ENCODE results near the gene VAV3. TPM values are rescaled to one million over a fixed set of nuclear protein-coding genes. Genes with fewer than 3 reads are reported as not detected.

VAV3 gene
- total RNA-seq, 2 donors from 2014 or later = 6.9 to 7.7 TPM

GRCh38 chr1:107590900-107591622 is 373.9 kb downstream of the VAV3 start:
- Histone ChIP-seq H3K36me3 (no peaks in the 10 kb centered on the region), H3K4me3 (no peak overlapping the region), H3K27ac (no peak overlapping the region), H3K9me3 (no peaks in the 10 kb centered on the region), H3K4me1 (ENCODE audit: control insufficient read depth in 1 of 2, low read depth in 2 of 2) (no peaks in the 10 kb centered on the region), H3K27me3 (replicated peaks; ENCODE audit: insufficient read depth) (no peaks in the 10 kb centered on the region)
- ATAC-seq (ENCODE audit: insufficient number of reproducible peaks, low FRiP score, low read depth) (no peak), DNase-seq (ENCODE audit: low spot score) (no peak)
- TF ChIP-seq CTCF (IDR thresholded peaks at IDR 0.05) = no peak

- DNase-seq (ENCODE audit: low spot score) = no peak
- no peaks in the 10 kb centered on the region for H3K4me1 ChIP-seq (ENCODE audit: control insufficient read depth in 1 of 2, low read depth in 2 of 2)
Observed at GRCh38 chr1:107590087-107590486, 374.9 kb downstream of the VAV3 start.

GRCh38 chr1:107588321-107588720 is 376.7 kb downstream of the VAV3 start:
- H3K27ac ChIP-seq = no peak overlapping the region
- no peak overlapping the region for H3K4me3 ChIP-seq
- H3K9me3 ChIP-seq = no peaks in the 10 kb centered on the region
- no peak for ATAC-seq (ENCODE audit: insufficient number of reproducible peaks, low FRiP score, low read depth)
- no peaks in the 10 kb centered on the region for H3K27me3 ChIP-seq (replicated peaks; ENCODE audit: insufficient read depth)
- no peak for TF ChIP-seq CTCF (IDR thresholded peaks at IDR 0.05)
- no peaks in the 10 kb centered on the region for H3K36me3 ChIP-seq
- no peak for DNase-seq (ENCODE audit: low spot score)
- H3K4me1 ChIP-seq (ENCODE audit: control insufficient read depth in 1 of 2, low read depth in 2 of 2) = no peaks in the 10 kb centered on the region

More at GRCh38 chr1:107590087-107590486, 374.9 kb downstream of the VAV3 start:
- Histone ChIP-seq H3K27ac (no peak overlapping the region), H3K4me3 (no peak overlapping the region), H3K27me3 (replicated peaks; ENCODE audit: insufficient read depth) (no peaks in the 10 kb centered on the region), H3K9me3 (no peaks in the 10 kb centered on the region), H3K36me3 (no peaks in the 10 kb centered on the region)
- ATAC-seq (ENCODE audit: insufficient number of reproducible peaks, low FRiP score, low read depth) = no peak
- TF ChIP-seq CTCF (IDR thresholded peaks at IDR 0.05) = no peak

GRCh38 chr1:107575226-107575625 is 389.8 kb downstream of the VAV3 start:
- H3K36me3 ChIP-seq = no peaks in the 10 kb centered on the region
- DNase-seq (ENCODE audit: low spot score) (no peak), ATAC-seq (ENCODE audit: insufficient number of reproducible peaks, low FRiP score, low read depth) (no peak)
- no peaks in the 10 kb centered on the region for H3K9me3 ChIP-seq
- no peak for TF ChIP-seq CTCF (IDR thresholded peaks at IDR 0.05)
- no peak overlapping the region for H3K4me3 ChIP-seq
- no peaks in the 10 kb centered on the region for H3K4me1 ChIP-seq (ENCODE audit: control insufficient read depth in 1 of 2, low read depth in 2 of 2)
- H3K27ac ChIP-seq = no peak overlapping the region
- H3K27me3 ChIP-seq (replicated peaks; ENCODE audit: insufficient read depth) = no peaks in the 10 kb centered on the region

GRCh38 chr1:107574044-107574443 is 390.9 kb downstream of the VAV3 start:
- H3K36me3 ChIP-seq = no peaks in the 10 kb centered on the region
- no peak for TF ChIP-seq CTCF (IDR thresholded peaks at IDR 0.05)
- H3K27ac ChIP-seq = no peak overlapping the region
- no peaks in the 10 kb centered on the region for H3K27me3 ChIP-seq (replicated peaks; ENCODE audit: insufficient read depth)
- DNase-seq (ENCODE audit: low spot score) (no peak), ATAC-seq (ENCODE audit: insufficient number of reproducible peaks, low FRiP score, low read depth) (no peak)
- H3K9me3 ChIP-seq = no peaks in the 10 kb centered on the region
- no peak overlapping the region for H3K4me3 ChIP-seq
- no peaks in the 10 kb centered on the region for H3K4me1 ChIP-seq (ENCODE audit: control insufficient read depth in 1 of 2, low read depth in 2 of 2)
